HFFc6 (cell line): Measurements from ENCODE around the gene LASP1. TPM values are rescaled to one million over a fixed set of nuclear protein-coding genes. Genes with fewer than 3 reads are reported as not detected.
A peak's percentile ranks its signal among the peaks of the same experiment; 100 is the strongest.

Source experiments
- DNase-seq: peaks from one replicate; pipeline ENCODE4 v3.0.0-alpha.2; 2018
- H3K27ac Mint-ChIP-seq: 2 replicates; pipeline ENCODE4 v1.8.0; 2020; ENCODE audit warnings: mild to moderate bottlenecking, mixed read lengths
- H3K27me3 Mint-ChIP-seq: 2 replicates; pipeline ENCODE4 v1.8.0; 2021; ENCODE audit warnings: mild to moderate bottlenecking, moderate library complexity, mixed read lengths; ENCODE audit not compliant: insufficient read depth
- H3K36me3 Mint-ChIP-seq: 2 replicates; pipeline ENCODE4 v1.8.0; 2021; ENCODE audit warnings: low read depth, mixed read lengths
- H3K4me1 Mint-ChIP-seq: 2 replicates; pipeline ENCODE4 v1.8.0; 2020; ENCODE audit warnings: low read depth, mixed read lengths
- H3K4me3 Mint-ChIP-seq: 2 replicates; pipeline ENCODE4 v1.8.0; 2020; ENCODE audit warnings: mild to moderate bottlenecking, moderate library complexity, mixed read lengths
- H3K9me3 Mint-ChIP-seq: 2 replicates; pipeline ENCODE4 v1.8.0; 2020; ENCODE audit warnings: mild to moderate bottlenecking, mixed read lengths
- total RNA-seq, 6 experiments: library from RNA; stranded (reverse); fragmentation: NEBNext Ultra II Directional; extraction: Animal tissue kit (Norgen Biotek cat#: 25700); gene quantifications; 2 replicates in 1 of 6; 3 replicates in 5 of 6; pipeline ENCODE4 v1.2.3, GENCODE V29; 2021
- TF ChIP-seq, protein P1 (sequence below): fragments of 200-600 bp; sonication (generic); IDR thresholded peaks from 2 replicates; pipeline ENCODE4 v1.5.0; 2021; ENCODE audit warnings: antibody characterized with exemption, mild to moderate bottlenecking

LASP1 gene
- total RNA-seq, 6 experiments from 2014 or later: 428 to 517 (median 484) TPM

DNA sequence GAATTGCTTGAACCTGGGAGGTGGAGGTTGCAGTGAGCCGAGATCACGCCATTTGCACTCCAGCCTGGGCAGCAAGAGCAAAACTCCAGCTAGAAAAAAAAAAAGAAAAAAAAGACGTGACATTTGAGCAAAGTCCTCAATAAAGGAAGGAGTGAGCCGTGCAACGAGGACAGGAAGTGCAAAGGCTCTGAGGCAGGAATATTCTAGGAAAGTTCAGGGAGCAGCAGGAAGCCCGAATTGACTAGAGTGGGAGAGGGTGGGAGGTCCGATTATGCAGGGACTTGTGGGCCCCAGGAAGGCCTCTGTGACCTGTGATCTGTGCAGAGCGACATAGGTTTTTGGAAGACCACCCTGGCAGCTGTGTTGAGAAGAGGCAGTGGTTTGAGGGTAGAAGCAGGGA, 46.9 kb downstream of the LASP1 start:
- Mint-ChIP-seq H3K4me3 (peak overlapping the region; percentile 1; the same call in 1 of the 2 replicates), H3K4me1 (peaks cover 27% of the 10 kb centered on the region), H3K27me3 (peaks cover 36% of the 10 kb centered on the region), H3K27ac (peak overlapping the region; percentile 44), H3K36me3 (peaks cover 44% of the 10 kb centered on the region), H3K9me3 (no peaks in the 10 kb centered on the region; the same call in 1 of the 2 replicates)
- DNase-seq: no peak
- TF ChIP-seq, protein P1, sequence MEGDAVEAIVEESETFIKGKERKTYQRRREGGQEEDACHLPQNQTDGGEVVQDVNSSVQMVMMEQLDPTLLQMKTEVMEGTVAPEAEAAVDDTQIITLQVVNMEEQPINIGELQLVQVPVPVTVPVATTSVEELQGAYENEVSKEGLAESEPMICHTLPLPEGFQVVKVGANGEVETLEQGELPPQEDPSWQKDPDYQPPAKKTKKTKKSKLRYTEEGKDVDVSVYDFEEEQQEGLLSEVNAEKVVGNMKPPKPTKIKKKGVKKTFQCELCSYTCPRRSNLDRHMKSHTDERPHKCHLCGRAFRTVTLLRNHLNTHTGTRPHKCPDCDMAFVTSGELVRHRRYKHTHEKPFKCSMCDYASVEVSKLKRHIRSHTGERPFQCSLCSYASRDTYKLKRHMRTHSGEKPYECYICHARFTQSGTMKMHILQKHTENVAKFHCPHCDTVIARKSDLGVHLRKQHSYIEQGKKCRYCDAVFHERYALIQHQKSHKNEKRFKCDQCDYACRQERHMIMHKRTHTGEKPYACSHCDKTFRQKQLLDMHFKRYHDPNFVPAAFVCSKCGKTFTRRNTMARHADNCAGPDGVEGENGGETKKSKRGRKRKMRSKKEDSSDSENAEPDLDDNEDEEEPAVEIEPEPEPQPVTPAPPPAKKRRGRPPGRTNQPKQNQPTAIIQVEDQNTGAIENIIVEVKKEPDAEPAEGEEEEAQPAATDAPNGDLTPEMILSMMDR: no peak

DNA sequence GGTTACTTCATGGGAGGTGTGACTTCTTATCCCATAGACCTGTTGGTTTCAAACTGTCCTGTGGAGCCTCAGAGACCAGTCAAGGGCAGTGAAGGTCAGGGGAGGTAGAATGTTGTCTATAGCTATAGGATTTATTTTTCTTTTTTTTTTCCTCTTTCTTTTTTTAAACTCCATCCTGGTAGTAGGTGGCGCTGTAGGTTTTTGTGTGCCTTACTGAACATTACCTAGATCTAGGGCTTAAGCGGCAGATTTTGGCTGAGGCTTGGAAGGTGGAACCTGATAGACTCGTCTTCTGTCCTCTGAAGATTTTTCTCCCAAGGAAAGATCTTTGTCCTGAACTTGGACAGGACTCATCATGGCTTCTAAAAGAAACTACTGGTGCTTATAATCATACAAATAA, 47.4 kb downstream of the LASP1 start:
- TF ChIP-seq, protein P1: peak; percentile 32
- H3K4me1 Mint-ChIP-seq: peaks cover 32% of the 10 kb centered on the region
- no peaks in the 10 kb centered on the region; the same call in 1 of the 2 replicates for H3K9me3 Mint-ChIP-seq
- peaks cover 48% of the 10 kb centered on the region for H3K36me3 Mint-ChIP-seq
- peaks cover 36% of the 10 kb centered on the region for H3K27me3 Mint-ChIP-seq
- peak overlapping the region; percentile 44 for H3K27ac Mint-ChIP-seq
- no peak for DNase-seq
- H3K4me3 Mint-ChIP-seq: peak overlapping the region; percentile 1; the same call in 1 of the 2 replicates

DNA sequence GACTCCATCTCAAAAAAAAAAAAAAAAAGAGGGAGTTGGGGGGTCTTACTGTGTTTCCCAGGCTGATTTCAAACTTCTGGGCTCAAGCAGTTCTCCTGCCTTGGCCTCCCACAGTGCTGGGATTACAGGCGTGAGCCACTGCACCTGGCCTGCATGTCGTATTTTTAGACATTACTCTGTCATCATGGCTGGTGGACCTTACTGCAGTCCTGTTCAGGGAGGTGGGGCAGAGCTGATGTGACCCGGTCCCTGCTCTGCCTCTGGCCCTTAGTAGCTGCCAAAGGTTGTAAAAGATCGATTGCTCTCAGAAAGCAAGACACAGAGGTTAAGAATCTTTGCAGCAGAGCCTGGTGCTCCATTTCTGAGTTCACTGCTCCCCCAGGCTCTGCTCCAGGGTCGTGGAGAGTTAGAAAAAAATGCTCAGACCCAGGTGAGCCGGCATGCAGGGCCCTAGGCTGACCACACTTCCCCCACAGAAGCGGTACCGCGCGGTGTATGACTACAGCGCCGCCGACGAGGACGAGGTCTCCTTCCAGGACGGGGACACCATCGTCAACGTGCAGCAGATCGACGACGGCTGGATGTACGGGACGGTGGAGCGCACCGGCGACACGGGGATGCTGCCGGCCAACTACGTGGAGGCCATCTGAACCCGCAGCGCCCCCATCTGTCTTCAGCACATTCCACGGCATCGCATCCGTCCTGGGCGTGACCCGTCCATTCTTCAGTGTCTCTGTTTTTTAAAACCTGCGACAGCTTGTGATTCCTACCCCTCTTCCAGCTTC, 48.5 kb downstream of the LASP1 start:
- Mint-ChIP-seq H3K36me3 (peaks cover 48% of the 10 kb centered on the region), H3K27me3 (peaks cover 37% of the 10 kb centered on the region), H3K27ac (peak overlapping the region; percentile 21; the same call in 1 of the 2 replicates), H3K9me3 (no peaks in the 10 kb centered on the region; the same call in 1 of the 2 replicates), H3K4me3 (no peak overlapping the region), H3K4me1 (peaks cover 35% of the 10 kb centered on the region)
- TF ChIP-seq, protein P1: 0 out of 2 replicates have a peak, but pooled peaks have one; percentile 26
- no peak for DNase-seq

DNA sequence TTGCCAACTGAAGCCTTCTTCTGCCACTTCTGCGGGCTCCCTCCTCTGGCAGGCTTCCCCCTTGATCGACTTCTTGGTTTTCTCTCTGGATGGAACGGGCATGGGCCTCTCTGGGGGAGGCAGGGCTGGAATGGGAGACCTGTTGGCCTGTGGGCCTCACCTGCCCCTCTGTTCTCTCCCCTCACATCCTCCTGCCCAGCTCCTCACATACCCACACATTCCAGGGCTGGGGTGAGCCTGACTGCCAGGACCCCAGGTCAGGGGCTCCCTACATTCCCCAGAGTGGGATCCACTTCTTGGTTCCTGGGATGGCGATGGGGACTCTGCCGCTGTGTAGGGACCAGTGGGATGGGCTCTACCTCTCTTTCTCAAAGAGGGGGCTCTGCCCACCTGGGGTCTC, 49.1 kb downstream of the LASP1 start:
- H3K4me1 Mint-ChIP-seq: peaks cover 35% of the 10 kb centered on the region
- H3K36me3 Mint-ChIP-seq: peaks cover 48% of the 10 kb centered on the region
- TF ChIP-seq, protein P1: no peak
- H3K27me3 Mint-ChIP-seq: peaks cover 39% of the 10 kb centered on the region
- no peak for DNase-seq
- H3K27ac Mint-ChIP-seq: peak overlapping the region; percentile 21; the same call in 1 of the 2 replicates
- H3K4me3 Mint-ChIP-seq: no peak overlapping the region
- H3K9me3 Mint-ChIP-seq: no peaks in the 10 kb centered on the region; the same call in 1 of the 2 replicates

DNA sequence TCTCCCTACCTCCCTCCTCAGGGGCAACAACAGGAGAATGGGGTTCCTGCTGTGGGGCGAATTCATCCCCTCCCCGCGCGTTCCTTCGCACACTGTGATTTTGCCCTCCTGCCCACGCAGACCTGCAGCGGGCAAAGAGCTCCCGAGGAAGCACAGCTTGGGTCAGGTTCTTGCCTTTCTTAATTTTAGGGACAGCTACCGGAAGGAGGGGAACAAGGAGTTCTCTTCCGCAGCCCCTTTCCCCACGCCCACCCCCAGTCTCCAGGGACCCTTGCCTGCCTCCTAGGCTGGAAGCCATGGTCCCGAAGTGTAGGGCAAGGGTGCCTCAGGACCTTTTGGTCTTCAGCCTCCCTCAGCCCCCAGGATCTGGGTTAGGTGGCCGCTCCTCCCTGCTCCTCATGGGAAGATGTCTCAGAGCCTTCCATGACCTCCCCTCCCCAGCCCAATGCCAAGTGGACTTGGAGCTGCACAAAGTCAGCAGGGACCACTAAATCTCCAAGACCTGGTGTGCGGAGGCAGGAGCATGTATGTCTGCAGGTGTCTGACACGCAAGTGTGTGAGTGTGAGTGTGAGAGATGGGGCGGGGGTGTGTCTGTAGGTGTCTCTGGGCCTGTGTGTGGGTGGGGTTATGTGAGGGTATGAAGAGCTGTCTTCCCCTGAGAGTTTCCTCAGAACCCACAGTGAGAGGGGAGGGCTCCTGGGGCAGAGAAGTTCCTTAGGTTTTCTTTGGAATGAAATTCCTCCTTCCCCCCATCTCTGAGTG, 49.6 kb downstream of the LASP1 start:
- no peaks in the 10 kb centered on the region; the same call in 1 of the 2 replicates for H3K9me3 Mint-ChIP-seq
- peak overlapping the region; percentile 56 for H3K27ac Mint-ChIP-seq
- TF ChIP-seq, protein P1: no peak
- peaks cover 43% of the 10 kb centered on the region for H3K36me3 Mint-ChIP-seq
- DNase-seq: no peak
- H3K4me1 Mint-ChIP-seq: peaks cover 35% of the 10 kb centered on the region
- peaks cover 35% of the 10 kb centered on the region for H3K27me3 Mint-ChIP-seq
- H3K4me3 Mint-ChIP-seq: no peak overlapping the region
